ENCODE measurements around the gene TSPAN18.

The TSPAN18 gene, protein sequence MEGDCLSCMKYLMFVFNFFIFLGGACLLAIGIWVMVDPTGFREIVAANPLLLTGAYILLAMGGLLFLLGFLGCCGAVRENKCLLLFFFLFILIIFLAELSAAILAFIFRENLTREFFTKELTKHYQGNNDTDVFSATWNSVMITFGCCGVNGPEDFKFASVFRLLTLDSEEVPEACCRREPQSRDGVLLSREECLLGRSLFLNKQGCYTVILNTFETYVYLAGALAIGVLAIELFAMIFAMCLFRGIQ

DNA sequence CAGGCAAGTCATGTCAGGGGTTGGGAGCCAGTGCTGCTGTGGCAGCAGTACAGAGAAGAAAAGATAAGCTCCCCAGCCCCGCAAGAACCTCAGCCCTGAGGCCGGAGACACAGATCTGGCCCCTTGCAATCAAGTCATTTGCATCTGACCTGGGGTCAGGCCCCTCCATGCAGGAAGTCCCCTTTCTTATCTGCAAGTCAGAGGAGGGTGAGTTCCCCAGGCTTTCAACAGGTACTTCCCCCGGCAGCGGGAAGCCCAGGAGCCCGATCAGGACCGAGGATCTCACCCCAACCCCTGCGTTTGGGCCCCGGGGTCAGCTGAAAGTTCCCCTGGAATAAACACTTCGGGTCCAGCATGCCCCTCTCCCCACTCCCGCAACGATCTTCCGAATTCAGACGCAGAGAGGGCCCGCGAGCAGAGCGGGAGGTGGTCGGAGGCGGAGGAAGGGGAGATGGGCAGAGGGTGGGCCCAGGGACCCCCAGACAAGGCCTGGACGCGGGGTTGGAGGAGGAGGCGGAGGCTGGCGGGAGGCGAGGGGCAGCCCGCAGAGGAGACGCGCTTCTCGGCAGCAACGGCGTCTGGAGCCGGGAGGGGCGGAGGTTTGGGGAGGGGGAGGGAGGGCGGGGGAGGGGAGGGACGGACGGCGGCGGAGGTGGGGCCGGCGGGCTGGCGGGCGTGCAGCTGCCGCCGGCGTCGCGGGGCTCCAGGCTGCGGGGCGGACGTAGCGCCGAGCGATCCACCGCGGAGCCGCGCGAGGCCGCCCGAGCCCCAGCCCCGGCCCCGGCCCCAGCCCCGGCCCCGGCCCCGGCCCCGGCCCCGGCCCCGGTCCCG, at the start of gene TSPAN18:
TSPAN18 (plus strand) TSS at position 680 of the 831 bp plus-strand sequence. CDS start 179,455 bp downstream, outside the sequence.
- DNase-seq: no peak

- DNase-seq: no peak
Measured at GRCh38 chr11:44680982-44681597, 45.7 kb upstream of the TSPAN18 start.

GRCh38 chr11:44681698-44682097, 45.1 kb upstream of the TSPAN18 start:
- DNase-seq: no peak

DNA sequence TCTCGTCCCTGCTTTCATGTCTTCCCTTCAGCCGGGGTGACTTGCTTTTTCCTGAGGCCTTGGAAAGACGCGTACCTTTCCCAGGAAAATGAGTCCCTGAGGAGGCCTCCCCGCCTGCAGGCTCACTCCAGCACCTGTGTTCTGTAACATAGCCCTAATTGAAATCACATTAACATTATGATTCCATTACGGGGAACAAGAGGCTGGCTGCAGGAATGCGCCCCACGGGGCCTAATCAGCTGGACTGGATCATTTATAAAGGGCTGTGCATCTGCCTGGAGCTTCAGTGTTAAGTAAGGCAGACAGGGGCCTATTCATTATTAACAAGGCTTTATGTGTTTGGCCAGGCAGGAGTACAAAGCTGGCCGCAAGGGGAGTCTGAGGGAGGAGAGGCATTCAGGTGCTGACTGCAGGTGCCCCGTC, 41.9 kb upstream of the TSPAN18 start:
- DNase-seq: peak; percentile 72

DNA sequence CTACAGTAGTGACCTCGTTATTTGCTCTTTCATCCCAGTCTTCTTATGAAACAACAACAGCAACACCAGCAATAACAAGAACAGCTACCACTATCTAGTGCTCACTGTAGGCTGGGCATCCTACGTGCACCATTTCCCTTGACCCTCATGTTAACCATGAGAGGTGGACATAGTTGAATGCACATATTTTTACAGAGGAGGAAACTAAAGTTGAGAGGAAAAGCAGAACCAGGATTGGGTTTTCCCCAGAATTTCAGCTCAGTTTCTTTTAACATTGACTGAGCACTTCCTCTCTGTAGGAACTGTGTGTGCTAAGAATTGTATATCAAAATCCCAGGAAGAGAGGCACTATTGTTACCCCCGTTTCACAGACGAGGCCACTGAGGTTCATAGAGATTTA, 39.4 kb upstream of the TSPAN18 start:
- DNase-seq: no peak

- no peak for DNase-seq
Measured at GRCh38 chr11:44689265-44689664, 37.5 kb upstream of the TSPAN18 start.

DNA sequence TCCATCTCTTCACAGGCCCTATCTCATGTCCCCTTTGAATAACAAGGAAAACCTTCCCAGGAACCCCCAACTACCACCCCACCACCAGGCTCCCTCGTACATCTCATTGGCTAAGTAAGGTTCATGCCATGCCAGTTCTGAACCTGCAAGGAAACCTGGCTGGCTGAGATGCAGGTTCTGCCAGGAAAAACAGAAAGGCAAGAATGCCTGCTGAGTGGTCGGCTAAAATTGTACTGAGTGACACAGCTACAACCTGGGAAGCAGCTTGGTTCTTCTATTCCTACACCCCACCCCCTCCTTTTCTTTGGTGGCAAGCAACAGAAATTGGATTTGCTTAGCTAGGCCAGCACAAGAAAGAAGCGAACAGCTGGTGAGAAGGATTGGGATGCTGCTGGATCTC, 36.1 kb upstream of the TSPAN18 start:
- DNase-seq: no peak

DNA sequence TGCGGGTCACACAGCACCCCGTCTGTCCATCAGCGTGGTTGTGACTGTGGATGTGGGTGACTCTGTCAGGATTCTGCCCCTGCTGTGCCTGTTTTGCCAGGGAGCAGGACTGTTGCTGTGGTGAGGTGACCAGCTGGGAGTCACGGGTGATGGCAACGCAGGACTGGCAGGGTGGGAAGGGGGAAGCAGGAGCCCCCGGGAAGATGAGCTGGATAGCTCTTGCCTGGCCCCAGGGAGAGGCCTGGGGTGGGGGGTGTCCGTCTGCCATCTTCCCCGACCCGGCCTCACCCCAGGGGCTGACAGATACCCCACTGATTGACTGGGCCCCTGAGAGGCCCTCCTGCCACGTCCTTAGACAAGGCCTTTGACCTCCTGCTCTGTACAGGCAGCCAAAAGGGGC, 34.3 kb upstream of the TSPAN18 start:
- DNase-seq: no peak

DNA sequence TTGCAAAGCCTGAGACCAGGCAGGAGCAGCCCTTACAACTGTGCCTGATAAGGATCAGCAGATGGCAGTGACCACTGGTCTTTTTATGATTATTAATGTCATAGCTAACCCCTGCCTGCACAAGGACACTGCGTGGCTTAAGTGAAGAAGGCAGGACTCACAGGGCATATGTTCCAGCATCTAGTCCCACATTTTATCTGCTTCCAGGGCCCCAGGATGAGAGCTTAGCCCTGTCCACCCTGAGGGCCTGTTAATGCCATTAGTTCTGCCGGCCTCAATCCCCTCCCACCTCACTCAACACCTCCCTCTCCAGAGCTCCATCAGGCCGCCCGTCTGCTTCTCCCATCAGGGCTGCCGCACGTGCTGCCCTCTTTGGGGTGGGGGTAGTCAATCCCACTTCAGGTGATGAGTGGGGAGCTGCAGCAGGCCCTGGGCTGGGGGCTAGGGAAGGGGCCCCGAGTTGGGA, 33.1 kb upstream of the TSPAN18 start:
- no peak for DNase-seq

DNA sequence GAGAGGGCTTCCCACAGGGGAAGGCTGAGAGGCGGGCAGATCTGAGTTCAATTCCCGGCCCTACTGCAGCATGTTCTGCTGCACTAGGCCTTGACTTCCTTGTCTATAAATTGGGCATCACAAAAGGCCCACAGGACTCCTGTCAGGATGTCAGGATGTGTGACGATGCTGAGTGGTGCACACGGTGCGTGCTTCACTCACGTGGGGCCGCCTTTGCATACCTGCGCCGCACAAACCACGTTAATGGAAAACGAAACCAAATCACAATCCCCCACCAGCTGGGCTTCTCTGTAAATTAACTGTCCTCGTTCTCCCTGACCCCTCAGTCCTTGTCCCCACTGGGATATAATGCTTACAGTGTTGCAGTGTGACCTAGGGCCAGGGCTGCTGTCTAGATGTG, 32.3 kb upstream of the TSPAN18 start:
- no peak for DNase-seq

DNA sequence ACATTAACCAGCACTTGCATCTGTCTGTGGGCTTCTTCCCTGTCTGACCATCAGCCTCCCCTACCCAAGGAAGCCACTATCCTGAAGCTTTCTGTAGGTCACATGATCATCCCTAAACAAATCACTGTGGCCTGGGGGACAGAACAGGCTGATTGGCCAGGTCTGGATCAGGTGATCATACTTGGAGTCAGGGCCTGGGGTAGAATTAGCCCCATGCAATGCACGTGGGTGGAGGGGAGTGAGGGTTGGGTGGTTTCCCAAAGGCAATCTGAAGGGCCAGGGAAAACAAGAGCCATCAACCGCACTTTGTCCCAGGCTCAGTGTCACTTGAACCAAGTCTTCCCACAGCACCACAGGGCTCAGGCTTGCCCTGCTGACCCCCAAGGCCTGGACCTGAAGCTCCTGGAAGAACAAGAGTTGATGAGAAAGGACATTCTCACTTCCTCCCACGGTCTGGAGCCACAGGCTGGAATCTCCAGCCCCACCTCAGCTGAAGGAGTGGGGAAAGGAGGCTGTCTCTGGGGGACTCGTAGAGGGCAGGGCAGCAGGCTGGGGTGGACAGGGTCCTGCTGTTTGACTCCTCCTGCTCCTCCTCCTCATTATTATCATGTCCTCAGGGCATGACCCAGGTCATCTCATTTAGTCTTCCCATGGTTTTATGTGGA, 31.5 kb upstream of the TSPAN18 start:
- DNase-seq: no peak

GRCh38 chr11:44698252-44698912, 28.4 kb upstream of the TSPAN18 start:
- no peak for DNase-seq

GRCh38 chr11:44699497-44700408, 27.0 kb upstream of the TSPAN18 start:
- no peak for DNase-seq

GRCh38 chr11:44701276-44701675, 25.5 kb upstream of the TSPAN18 start:
- DNase-seq: no peak

GRCh38 chr11:44702889-44703288, 23.9 kb upstream of the TSPAN18 start:
- no peak for DNase-seq

- DNase-seq: no peak
Measured at GRCh38 chr11:44707094-44707493, 19.7 kb upstream of the TSPAN18 start.

DNA sequence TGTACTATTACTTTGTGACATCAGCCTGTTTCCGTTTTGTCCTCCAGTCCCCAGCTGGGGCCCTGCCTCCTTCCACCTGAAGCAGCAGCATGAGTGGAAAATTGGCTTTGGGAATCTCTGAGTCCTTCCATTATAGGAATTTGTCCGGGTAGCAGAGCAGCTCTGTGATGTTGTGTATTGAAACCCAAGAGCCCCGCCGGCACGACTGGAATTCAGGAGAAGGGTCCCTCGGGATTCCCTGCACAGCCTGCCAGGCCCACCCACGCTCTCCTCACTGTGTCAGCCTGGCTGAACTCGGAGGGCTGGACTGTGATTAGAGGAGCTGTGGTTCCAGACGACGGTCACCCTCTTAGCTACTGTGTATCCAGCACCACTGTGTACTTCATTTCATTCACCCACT, 18.8 kb upstream of the TSPAN18 start:
- peak; percentile 73 for DNase-seq

DNA sequence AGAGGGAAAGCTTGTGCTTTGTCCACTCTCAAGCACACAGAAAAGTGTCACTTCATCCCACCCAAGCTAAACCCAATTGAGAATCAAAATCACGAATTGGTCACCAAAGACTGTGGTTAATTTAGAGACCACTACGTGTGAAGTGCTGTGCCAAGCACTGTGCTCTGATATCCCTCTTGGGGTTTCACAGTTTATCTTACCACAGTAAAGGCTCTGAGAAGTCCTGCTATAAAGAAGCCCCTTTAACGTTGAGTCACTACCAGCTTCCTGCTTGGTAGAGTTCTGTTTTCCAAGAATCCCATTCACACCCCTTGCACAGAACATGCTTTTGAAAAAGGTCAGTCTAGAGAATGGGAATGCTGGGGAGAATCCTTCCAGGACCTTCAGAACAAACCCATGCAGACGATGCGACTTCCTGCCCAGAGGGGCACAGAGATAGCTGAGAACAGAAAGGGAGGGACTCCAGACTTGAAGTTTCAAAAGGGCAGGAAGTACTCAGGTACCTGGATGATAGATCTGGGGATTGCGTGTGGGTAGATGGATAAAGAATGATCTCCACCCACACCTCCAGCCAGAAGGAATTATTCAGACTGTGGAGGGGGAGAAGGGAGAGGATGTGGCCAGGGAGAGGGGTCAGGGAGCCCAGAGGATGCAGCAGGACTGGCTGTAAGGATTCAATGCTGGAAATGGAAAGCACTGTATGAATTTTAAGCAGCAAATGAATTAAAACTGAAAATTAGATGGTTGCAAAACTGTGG, 18.1 kb upstream of the TSPAN18 start:
- no peak for DNase-seq

- no peak for DNase-seq
Measured at GRCh38 chr11:44709281-44709562, 17.5 kb upstream of the TSPAN18 start.

GRCh38 chr11:44709966-44710365, 16.8 kb upstream of the TSPAN18 start:
- no peak for DNase-seq

All from right forelimb (tissue), 1 donor.